Loucy (cell line): ENCODE data around the gene CAMK2G.

ENCODE experiments used
- EZH2phosphoT487 ChIP-seq: fragments of 200-600 bp; IDR thresholded peaks from 2 replicates; pipeline ENCODE4 v1.6.1; 2018; ENCODE audit warnings: antibody characterized with exemption, mild to moderate bottlenecking, moderate library complexity, borderline replicate concordance
- TF ChIP-seq, protein P1 (sequence below): fragments of 200-600 bp; sonication (generic); conservative IDR thresholded peaks from 2 replicates; pipeline ENCODE4 v1.5.1; 2014; ENCODE audit warnings: mild to moderate bottlenecking, antibody characterized with exemption, low read length

DNA sequence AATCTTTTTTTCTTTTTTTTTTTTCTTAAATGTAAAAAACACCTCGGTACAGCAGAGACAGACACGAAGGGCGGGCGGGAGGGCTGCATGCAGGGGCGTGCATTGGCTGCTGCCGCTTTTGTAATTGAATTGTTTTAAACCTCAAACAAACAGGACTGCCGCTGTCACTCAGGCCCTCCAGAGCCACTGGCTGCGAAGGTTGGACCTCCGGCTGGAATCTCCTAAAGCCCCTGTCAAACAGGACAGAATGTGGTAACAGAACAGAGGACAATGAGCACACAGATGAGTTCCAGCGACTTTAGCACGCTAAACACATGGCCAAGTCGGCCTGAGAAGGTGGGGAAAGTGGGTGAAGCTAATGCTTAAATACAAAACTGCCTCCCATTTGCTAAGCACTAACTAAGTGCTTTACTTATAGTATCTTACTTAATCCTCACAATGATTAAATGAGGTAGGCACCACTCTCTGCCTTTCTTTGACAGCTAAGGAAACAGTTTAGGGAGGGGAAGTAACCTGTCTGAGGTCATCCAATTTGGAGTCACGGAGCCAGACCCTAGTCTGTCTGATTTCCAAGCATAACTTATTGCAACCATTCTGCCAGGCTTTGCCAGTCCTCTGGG, 60.0 kb downstream of the CAMK2G start:
- TF ChIP-seq, protein P1, sequence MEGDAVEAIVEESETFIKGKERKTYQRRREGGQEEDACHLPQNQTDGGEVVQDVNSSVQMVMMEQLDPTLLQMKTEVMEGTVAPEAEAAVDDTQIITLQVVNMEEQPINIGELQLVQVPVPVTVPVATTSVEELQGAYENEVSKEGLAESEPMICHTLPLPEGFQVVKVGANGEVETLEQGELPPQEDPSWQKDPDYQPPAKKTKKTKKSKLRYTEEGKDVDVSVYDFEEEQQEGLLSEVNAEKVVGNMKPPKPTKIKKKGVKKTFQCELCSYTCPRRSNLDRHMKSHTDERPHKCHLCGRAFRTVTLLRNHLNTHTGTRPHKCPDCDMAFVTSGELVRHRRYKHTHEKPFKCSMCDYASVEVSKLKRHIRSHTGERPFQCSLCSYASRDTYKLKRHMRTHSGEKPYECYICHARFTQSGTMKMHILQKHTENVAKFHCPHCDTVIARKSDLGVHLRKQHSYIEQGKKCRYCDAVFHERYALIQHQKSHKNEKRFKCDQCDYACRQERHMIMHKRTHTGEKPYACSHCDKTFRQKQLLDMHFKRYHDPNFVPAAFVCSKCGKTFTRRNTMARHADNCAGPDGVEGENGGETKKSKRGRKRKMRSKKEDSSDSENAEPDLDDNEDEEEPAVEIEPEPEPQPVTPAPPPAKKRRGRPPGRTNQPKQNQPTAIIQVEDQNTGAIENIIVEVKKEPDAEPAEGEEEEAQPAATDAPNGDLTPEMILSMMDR = no peak
- TF ChIP-seq EZH2phosphoT487 = no peak
